Measurements from ENCODE around the gene HMCN2.

The HMCN2 gene

GRCh38 chr9:130387398-130387797 is 121.8 kb downstream of the HMCN2 start:
- H3K9me3 ChIP-seq (ENCODE audit: low read depth, low read length): no peaks in the 10 kb centered on the region
- DNase-seq (ENCODE audit: low read depth, low spot score): no peak
- H3K27ac ChIP-seq: no peak overlapping the region
- H3K9ac ChIP-seq (ENCODE audit: insufficient read length): no peak overlapping the region
- no peaks in the 10 kb centered on the region for H3K36me3 ChIP-seq (ENCODE audit: insufficient read depth, low read length)
- TF ChIP-seq EZH2 (IDR thresholded peaks at IDR 0.05) (no peak), POLR2AphosphoS5 (IDR thresholded peaks at IDR 0.05; ENCODE audit: borderline replicate concordance, low read depth, low read length) (no peak), FOXP2 (optimal IDR thresholded peaks at IDR 0.05; ENCODE audit: control extremely low read depth, extremely low read length, insufficient read depth) (no peak)
- H3K4me3 ChIP-seq: no peak overlapping the region

GRCh38 chr9:130387905-130388304 is 122.3 kb downstream of the HMCN2 start:
- H3K27ac ChIP-seq: no peak overlapping the region
- no peak overlapping the region for H3K4me3 ChIP-seq
- no peak overlapping the region for H3K9ac ChIP-seq (ENCODE audit: insufficient read length)

GRCh38 chr9:130390390-130390789 is 124.8 kb downstream of the HMCN2 start:
- DNase-seq (ENCODE audit: low read depth, low spot score): no peak
- no peaks in the 10 kb centered on the region for H3K9me3 ChIP-seq (ENCODE audit: low read depth, low read length)
- H3K27ac ChIP-seq: no peak overlapping the region
- no peak overlapping the region for H3K4me3 ChIP-seq
- no peak overlapping the region for H3K9ac ChIP-seq (ENCODE audit: insufficient read length)
- TF ChIP-seq FOXP2 (optimal IDR thresholded peaks at IDR 0.05; ENCODE audit: control extremely low read depth, extremely low read length, insufficient read depth): no peak
- no peak for TF ChIP-seq POLR2AphosphoS5 (IDR thresholded peaks at IDR 0.05; ENCODE audit: borderline replicate concordance, low read depth, low read length)
- TF ChIP-seq EZH2 (IDR thresholded peaks at IDR 0.05): no peak
- H3K36me3 ChIP-seq (ENCODE audit: insufficient read depth, low read length): no peaks in the 10 kb centered on the region

More at GRCh38 chr9:130387905-130388304, 122.3 kb downstream of the HMCN2 start:
- no peaks in the 10 kb centered on the region for H3K36me3 ChIP-seq (ENCODE audit: insufficient read depth, low read length)
- DNase-seq (ENCODE audit: low read depth, low spot score): no peak
- H3K9me3 ChIP-seq (ENCODE audit: low read depth, low read length): no peaks in the 10 kb centered on the region
- no peak for TF ChIP-seq EZH2 (IDR thresholded peaks at IDR 0.05)
- TF ChIP-seq POLR2AphosphoS5 (IDR thresholded peaks at IDR 0.05; ENCODE audit: borderline replicate concordance, low read depth, low read length): no peak
- no peak for TF ChIP-seq FOXP2 (optimal IDR thresholded peaks at IDR 0.05; ENCODE audit: control extremely low read depth, extremely low read length, insufficient read depth)

- H3K27ac ChIP-seq: no peak overlapping the region
- no peak overlapping the region for H3K4me3 ChIP-seq
- TF ChIP-seq FOXP2 (optimal IDR thresholded peaks at IDR 0.05; ENCODE audit: control extremely low read depth, extremely low read length, insufficient read depth) (no peak), POLR2AphosphoS5 (IDR thresholded peaks at IDR 0.05; ENCODE audit: borderline replicate concordance, low read depth, low read length) (no peak), EZH2 (IDR thresholded peaks at IDR 0.05) (no peak)
- no peak overlapping the region for H3K9ac ChIP-seq (ENCODE audit: insufficient read length)
- H3K9me3 ChIP-seq (ENCODE audit: low read depth, low read length): no peaks in the 10 kb centered on the region
- no peak for DNase-seq (ENCODE audit: low read depth, low spot score)
- no peaks in the 10 kb centered on the region for H3K36me3 ChIP-seq (ENCODE audit: insufficient read depth, low read length)
These were observed 125.4 kb downstream of the HMCN2 start for GRCh38 chr9:130390986-130391385.

DNA sequence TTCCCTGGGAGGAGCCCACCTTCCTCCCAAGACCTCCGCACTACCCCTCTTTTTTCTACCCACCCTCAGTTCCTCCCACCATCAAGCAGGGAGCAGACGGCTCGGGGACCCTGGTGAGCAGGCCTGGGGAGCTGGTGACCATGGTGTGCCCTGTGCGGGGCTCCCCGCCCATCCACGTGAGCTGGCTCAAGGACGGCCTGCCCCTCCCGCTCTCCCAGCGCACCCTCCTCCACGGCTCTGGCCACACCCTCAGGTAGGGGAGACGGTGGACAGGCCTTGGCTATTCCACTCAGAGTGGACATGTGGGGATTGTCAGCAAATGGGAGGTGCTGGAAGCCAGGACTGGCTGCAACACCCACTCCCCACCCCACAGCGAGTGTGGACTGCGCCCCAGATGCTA is 126.3 kb downstream of the HMCN2 start:
- Histone ChIP-seq H3K9me3 (ENCODE audit: low read depth, low read length) (no peaks in the 10 kb centered on the region), H3K9ac (ENCODE audit: insufficient read length) (no peak overlapping the region), H3K4me3 (no peak overlapping the region), H3K36me3 (ENCODE audit: insufficient read depth, low read length) (no peaks in the 10 kb centered on the region), H3K27ac (no peak overlapping the region)
- TF ChIP-seq POLR2AphosphoS5 (IDR thresholded peaks at IDR 0.05; ENCODE audit: borderline replicate concordance, low read depth, low read length) (no peak), FOXP2 (optimal IDR thresholded peaks at IDR 0.05; ENCODE audit: control extremely low read depth, extremely low read length, insufficient read depth) (no peak), EZH2 (IDR thresholded peaks at IDR 0.05) (no peak)
- no peak for DNase-seq (ENCODE audit: low read depth, low spot score)

GRCh38 chr9:130393681-130394071 is 128.1 kb downstream of the HMCN2 start:
- Histone ChIP-seq H3K4me3 (no peak overlapping the region), H3K9me3 (ENCODE audit: low read depth, low read length) (no peaks in the 10 kb centered on the region), H3K36me3 (ENCODE audit: insufficient read depth, low read length) (no peaks in the 10 kb centered on the region), H3K9ac (ENCODE audit: insufficient read length) (no peak overlapping the region), H3K27ac (no peak overlapping the region)
- TF ChIP-seq POLR2AphosphoS5 (IDR thresholded peaks at IDR 0.05; ENCODE audit: borderline replicate concordance, low read depth, low read length) (no peak), FOXP2 (optimal IDR thresholded peaks at IDR 0.05; ENCODE audit: control extremely low read depth, extremely low read length, insufficient read depth) (no peak), EZH2 (IDR thresholded peaks at IDR 0.05) (no peak)
- no peak for DNase-seq (ENCODE audit: low read depth, low spot score)

DNA sequence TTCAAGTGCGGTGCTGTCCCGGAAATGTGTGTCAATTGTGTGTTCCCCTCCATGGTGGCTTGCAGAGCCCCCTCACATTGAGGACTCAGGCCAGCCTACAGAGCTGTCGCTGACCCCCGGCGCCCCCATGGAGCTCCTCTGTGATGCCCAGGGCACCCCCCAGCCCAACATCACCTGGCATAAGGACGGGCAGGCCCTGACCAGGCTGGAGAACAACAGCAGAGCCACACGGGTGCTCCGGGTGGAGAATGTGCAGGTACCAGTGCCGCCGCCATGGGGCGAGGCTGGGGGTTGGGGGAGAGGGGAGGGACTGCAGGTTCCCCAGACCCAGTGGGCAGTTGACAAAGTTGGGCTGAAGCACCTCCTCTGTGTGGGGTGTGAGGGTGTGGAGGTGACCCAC is 128.8 kb downstream of the HMCN2 start:
- TF ChIP-seq FOXP2 (optimal IDR thresholded peaks at IDR 0.05; ENCODE audit: control extremely low read depth, extremely low read length, insufficient read depth) (no peak), EZH2 (IDR thresholded peaks at IDR 0.05) (no peak), POLR2AphosphoS5 (IDR thresholded peaks at IDR 0.05; ENCODE audit: borderline replicate concordance, low read depth, low read length) (no peak)
- Histone ChIP-seq H3K4me3 (no peak overlapping the region), H3K36me3 (ENCODE audit: insufficient read depth, low read length) (no peaks in the 10 kb centered on the region), H3K27ac (no peak overlapping the region), H3K9ac (ENCODE audit: insufficient read length) (no peak overlapping the region), H3K9me3 (ENCODE audit: low read depth, low read length) (no peaks in the 10 kb centered on the region)
- DNase-seq (ENCODE audit: low read depth, low spot score): no peak

GRCh38 chr9:130394814-130395470 is 129.4 kb downstream of the HMCN2 start:
- no peaks in the 10 kb centered on the region for H3K9me3 ChIP-seq (ENCODE audit: low read depth, low read length)
- no peak for DNase-seq (ENCODE audit: low read depth, low spot score)
- TF ChIP-seq POLR2AphosphoS5 (IDR thresholded peaks at IDR 0.05; ENCODE audit: borderline replicate concordance, low read depth, low read length) (no peak), FOXP2 (optimal IDR thresholded peaks at IDR 0.05; ENCODE audit: control extremely low read depth, extremely low read length, insufficient read depth) (no peak), EZH2 (IDR thresholded peaks at IDR 0.05) (no peak)
- H3K27ac ChIP-seq: no peak overlapping the region
- H3K36me3 ChIP-seq (ENCODE audit: insufficient read depth, low read length): no peaks in the 10 kb centered on the region
- no peak overlapping the region for H3K9ac ChIP-seq (ENCODE audit: insufficient read length)
- H3K4me3 ChIP-seq: no peak overlapping the region
